Occipital lobe (tissue), 2 donors: ENCODE measurements around the gene FREY1. TPM values are rescaled to one million over a fixed set of nuclear protein-coding genes. Genes with fewer than 3 reads are reported as not detected.

ENCODE experiments used
- DNase-seq: peaks from one replicate; lab custom pipeline; 2025; lab: John Stamatoyannopoulos, UW
- total RNA-seq: library from RNA; depleted of rRNA; stranded (reverse); fragments of >200 nt; gene quantifications from one replicate; pipeline ENCODE4 v1.2.3, GENCODE V29; 2014

The FREY1 gene
- total RNA-seq, 1 donor from 2014 or later = 1.4 TPM

DNA sequence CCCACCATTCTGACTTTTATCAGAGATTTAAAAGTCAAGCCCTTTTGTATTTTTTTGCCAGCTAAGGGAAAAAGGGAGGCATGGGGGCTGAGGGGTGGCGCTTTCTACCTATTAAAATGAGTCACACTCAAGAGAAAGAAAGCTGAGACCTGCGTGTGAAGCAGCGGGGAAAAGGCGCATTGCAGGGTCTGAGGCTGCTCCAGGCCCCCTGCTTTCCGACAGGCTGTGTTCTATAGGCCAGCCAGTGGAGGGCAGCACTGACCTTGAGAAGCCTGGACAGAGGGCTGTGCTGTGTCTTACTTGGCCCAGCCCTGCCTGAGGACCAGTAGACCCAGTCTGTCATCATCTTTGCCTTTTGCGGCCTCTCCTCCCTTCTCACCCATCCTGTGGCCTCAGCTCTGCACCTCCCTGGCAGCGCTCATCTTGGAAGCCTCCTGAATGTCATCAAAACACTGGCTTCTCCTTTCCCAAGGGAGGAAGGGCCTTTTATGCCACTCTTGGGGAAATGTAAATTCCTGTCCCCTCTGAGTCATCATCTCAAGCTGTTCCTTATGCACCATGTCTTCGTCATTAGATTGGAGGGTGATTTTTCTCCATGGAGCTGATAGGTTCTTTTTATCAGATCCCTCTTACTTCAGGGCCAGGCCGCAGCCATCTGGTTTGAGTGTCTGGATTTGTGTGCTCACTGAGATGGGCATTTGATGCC lies 34.3 kb downstream of the FREY1 start:
- DNase-seq = peak; percentile 61

DNA sequence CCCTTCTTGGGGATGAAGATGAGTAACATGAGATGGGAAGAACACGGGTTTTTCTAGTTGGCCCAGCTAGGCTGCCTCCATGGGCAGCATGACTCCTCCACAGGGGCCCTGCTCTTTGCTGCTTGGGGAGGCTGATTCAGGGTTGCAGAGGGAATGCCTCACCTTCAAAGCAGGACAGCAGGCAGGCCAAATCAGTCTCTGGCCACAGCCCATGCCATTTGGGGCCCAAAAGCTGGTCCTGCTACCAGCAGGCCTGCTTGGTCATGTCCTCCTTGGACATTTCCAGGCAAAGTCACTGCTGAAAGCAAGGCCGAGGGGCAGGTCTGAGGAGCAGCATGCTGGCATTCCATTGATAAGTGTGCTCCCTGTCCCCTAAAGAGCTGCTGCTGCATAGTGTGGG lies 35.4 kb downstream of the FREY1 start:
- DNase-seq = no peak

DNA sequence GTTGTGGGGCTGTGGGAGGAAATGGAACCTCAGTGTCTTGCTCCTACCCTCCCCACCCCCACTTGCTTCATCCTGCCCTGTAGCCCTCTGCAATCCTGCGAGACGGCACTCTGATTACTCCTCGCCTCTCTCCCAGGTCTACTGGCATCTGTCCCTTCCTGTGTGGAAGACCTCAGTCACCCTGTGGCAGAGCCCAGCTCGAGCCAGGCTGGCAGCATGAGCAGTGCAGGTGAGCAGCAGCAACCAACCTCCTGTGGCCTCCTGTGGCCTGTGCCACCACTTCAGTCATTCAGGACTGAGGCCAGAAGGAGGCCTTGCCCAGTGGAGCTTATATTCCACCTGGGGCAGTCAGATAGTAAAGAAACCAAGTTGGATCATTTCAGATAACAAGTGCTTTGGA lies 36.4 kb downstream of the FREY1 start:
- DNase-seq = no peak

DNA sequence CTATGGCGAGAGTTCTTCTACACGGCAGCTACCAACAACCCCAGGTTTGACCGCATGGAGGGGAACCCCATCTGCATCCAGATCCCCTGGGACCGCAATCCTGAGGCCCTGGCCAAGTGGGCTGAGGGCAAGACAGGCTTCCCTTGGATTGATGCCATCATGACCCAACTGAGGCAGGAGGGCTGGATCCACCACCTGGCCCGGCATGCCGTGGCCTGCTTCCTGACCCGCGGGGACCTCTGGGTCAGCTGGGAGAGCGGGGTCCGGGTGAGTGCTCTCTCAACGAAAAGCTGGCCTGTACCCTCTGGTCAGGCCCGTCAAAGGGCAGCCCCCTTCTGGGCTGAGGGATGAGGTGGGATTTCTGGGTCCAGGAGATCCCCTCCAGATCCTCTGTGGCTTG lies 37.5 kb downstream of the FREY1 start:
- DNase-seq = no peak

DNA sequence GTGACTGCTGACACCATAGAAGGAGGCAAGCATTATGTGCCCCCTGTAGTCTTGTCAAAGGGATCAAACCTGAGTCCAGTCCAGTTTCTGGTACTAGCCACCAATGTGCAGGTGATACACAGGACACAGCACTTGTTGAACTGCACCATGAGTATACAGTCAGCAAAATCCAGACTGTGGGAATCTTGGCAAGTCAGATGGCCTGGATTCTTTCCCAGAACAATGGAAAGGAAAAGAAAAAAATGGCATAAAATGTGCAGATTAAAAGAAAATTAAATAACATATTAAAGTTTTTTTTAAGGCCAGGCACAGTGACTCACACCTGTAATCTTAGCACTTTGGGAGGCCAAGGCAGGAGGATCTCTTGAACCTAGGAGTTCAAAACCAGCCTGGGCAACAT lies 43.0 kb downstream of the FREY1 start:
- DNase-seq = no peak

DNA sequence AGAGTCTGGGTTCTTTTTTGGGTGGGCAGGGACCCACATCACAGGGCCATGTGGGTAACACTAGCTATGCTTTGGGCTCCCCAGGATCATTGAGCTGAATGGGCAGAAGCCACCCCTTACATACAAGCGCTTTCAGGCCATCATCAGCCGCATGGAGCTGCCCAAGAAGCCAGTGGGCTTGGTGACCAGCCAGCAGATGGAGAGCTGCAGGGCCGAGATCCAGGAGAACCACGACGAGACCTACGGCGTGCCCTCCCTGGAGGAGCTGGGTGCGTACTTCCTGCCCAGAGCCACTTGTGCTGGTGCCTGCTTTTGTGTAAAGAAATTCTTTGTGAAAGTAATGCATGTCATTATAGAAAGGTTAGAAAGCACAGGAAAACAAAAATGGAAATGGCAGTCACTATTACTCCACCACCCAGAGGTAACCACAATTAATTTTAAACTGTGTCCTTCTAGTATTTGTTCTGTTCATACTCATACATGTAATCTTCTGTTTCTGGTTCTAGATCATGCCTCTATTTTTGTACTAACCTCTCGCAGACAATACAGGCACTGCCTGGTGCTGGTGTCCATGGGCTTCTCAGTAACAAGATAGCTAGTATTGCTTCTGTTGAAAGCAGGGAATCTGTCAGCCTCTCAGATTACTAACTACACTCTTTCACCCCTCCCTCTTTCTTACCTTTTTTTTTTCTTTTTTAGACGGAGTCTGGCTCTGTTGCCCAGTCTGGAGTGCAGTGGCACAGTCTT lies 46.1 kb downstream of the FREY1 start:
- no peak for DNase-seq

DNA sequence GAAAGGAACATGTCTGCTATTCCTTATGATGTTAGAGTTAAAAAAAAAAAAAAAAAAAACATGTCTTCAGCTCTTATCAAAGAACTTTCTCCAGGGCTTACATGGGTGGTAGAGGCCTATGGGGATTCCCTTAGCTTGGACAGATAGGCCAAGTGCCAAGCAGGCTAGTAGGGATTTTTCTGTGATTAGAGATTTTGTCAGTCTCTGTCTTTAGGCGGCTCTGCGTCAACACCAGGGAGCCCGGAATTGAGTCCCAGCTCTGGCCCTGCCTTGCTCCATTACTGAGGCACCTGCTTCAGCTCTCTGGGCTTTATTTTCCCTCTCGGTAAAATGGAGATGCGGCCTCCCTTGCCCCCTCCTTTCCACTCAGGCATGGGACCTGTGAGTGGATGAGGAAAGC lies 46.7 kb downstream of the FREY1 start:
- DNase-seq = no peak

DNA sequence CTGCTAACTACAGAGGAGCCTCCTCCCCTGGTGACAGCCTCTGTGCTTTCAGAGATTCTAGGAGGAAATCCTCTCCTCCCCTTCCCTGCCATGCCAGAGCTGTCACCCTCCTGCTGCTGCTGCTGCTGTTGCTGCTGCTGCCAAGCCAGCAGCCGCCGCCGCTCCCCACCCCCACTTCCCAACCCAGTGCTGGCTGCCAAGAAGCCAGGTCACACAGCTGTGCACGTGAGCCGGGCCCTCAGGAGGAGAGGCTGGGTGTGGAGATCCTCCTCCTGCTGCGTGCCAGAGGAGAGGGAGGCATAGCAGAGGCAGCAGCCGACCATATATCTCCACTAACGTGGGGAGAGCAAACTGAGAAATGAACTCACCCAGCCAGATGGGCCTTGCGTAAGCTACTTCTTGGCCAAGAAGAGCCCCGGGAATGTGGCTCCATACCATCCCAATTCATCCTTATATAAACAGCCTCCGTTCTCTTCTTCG lies 47.4 kb downstream of the FREY1 start:
- DNase-seq = peak; percentile 95

DNA sequence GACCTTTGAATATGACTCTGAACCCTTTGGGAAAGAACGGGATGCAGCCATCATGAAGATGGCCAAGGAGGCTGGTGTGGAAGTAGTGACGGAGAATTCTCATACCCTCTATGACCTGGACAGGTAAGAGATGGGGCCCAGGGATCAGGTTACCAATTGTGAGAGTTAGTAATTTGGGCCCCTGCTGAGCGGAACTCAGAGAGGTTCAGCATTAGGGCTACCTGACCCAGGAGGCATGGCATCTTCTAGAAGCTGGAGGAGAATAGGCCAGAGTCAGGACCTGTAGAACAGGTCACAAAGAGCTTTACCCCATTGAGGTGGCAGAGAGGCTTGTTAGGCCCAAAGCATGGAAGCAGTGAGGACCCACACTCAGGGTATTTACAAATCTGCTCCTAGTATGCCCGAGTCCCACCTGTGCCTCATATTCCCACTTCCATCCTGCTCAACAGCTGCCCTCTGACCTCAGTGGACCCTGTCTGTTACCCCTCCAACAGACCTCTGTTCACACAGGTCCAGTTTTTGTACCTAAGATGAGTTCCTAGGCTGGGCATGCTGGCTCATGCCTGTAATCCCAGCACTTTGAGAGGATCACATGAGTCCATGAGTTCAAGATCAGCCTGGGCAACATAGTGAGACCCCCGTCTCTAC lies 48.2 kb downstream of the FREY1 start:
- no peak for DNase-seq

DNA sequence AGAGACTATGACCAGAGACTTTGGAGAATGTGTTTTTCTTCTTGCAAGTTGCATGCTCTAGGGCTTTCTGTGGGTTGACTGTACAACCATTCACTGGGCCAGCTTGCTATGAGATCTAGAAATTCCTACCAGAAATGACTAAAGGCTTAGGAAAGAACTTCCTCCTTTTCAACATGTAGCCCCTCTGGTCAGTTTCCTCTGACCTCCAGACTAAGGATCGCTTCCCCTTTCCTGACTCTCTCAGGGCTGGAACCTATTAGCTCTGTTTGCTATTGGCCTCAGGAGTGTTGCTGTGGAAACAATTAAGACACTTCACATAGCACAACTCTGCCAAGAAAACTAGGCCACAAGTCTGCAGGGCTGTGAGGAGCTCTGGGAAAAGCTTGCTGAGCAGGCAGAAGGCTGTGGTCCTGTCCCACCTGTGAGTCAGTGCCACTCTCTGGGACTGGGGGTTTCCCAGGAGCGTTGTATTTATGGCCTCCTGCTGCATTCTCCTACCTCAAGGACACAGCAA lies 49.1 kb downstream of the FREY1 start:
- DNase-seq = no peak

Other genes starting within 250 kb of the FREY1 start
- gene CHST1, start 241.6 kb downstream of the FREY1 start, total RNA-seq = 10.5 TPM
- gene SLC35C1, start 102.1 kb downstream of the FREY1 start, total RNA-seq = 5.3 TPM
- gene CRY2, start 59.8 kb downstream of the FREY1 start, total RNA-seq = 46.5 TPM
- gene MAPK8IP1, start 21.6 kb downstream of the FREY1 start, total RNA-seq = 74.7 TPM
- 19.0 TPM for gene PEX16, start 10.6 kb upstream of the FREY1 start, total RNA-seq
- 0.16 TPM for gene LARGE2, start 15.4 kb upstream of the FREY1 start, total RNA-seq
- gene PHF21A, start 214.2 kb upstream of the FREY1 start, total RNA-seq = 30.7 TPM